Memory B cell (primary cell): ENCODE results near the gene SEMA4A.
"Not testable (repeated sequence)": the region's sequence is repeated elsewhere in the genome, so short reads cannot be mapped to it uniquely, and the experiment has no call there.

Experiments
- ATAC-seq: fragments of 150-1000 bp; cut with Tn5 transposase; 2 replicates; pipeline ENCODE4 v1.10.0; 2021; ENCODE audit warnings: low read depth, mild to moderate bottlenecking, moderate library complexity
- DNase-seq, 2 donors: peaks; one replicate each; pipeline ENCODE4 v3.0.0; 2022; ENCODE audit warnings: low spot score in 2 of 2
- H3K27ac Mint-ChIP-seq: one replicate; pipeline ENCODE4 v1.8.0; 2022; ENCODE audit warnings: mild to moderate bottlenecking, moderate library complexity, mixed read lengths
- H3K27me3 Mint-ChIP-seq: one replicate; pipeline ENCODE4 v1.8.0; 2022; ENCODE audit warnings: mixed read lengths
- H3K36me3 Mint-ChIP-seq: one replicate; pipeline ENCODE4 v1.8.0; 2022; ENCODE audit warnings: mild to moderate bottlenecking, mixed read lengths
- H3K4me1 Mint-ChIP-seq: one replicate; pipeline ENCODE4 v1.8.0; 2022; ENCODE audit warnings: mixed read lengths
- H3K4me3 Mint-ChIP-seq: one replicate; pipeline ENCODE4 v1.8.0; 2022; ENCODE audit warnings: mild to moderate bottlenecking, moderate library complexity, mixed read lengths
- H3K9me3 Mint-ChIP-seq: one replicate; pipeline ENCODE4 v1.8.0; 2022; ENCODE audit warnings: mixed read lengths

The SEMA4A gene

GRCh38 chr1:156114919-156115513 is 38.4 kb upstream of the SEMA4A start:
- Mint-ChIP-seq H3K9me3 (no peaks in the 10 kb centered on the region), H3K27me3 (peaks cover 13% of the 10 kb centered on the region), H3K36me3 (no peaks in the 10 kb centered on the region), H3K4me1 (peaks cover 23% of the 10 kb centered on the region), H3K4me3 (peak overlapping the region; percentile 83), H3K27ac (peak overlapping the region; percentile 98)
- ATAC-seq: peak; percentile 29
- peak in 1 of 2 donors; percentile 61 for DNase-seq

- Mint-ChIP-seq H3K27me3 (peaks cover 13% of the 10 kb centered on the region), H3K9me3 (no peaks in the 10 kb centered on the region), H3K36me3 (no peaks in the 10 kb centered on the region), H3K27ac (peak overlapping the region; percentile 98), H3K4me1 (peaks cover 25% of the 10 kb centered on the region), H3K4me3 (peak overlapping the region; percentile 83)
- ATAC-seq (peak; percentile 11), DNase-seq (no peak)
Measured at GRCh38 chr1:156115514-156116374, 37.6 kb upstream of the SEMA4A start.

DNA sequence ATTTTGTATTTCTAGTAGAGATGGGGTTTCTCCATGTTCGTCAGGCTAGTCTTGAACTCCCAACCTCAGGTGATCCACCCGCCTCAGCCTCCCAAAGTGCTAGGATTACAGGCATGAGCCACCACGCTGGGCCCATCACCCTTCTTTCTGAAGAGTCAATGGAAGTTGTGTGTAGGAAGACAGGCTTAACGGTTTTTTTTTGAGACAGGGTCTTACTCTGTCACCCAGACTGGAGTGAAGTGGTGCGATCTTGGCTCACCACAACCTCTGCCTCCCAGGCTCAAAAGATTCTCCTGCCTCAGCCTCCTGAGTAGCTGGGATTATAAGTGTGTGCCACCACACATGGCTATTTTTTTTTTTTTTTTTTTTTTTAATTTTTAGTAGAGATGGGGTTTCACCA is 36.7 kb upstream of the SEMA4A start:
- ATAC-seq, H3K9me3 Mint-ChIP-seq, DNase-seq, H3K36me3 Mint-ChIP-seq: not testable (repeated sequence)
- H3K4me1 Mint-ChIP-seq: peaks cover 25% of the 10 kb centered on the region
- H3K4me3 Mint-ChIP-seq: peak overlapping the region; percentile 83
- peaks cover 13% of the 10 kb centered on the region for H3K27me3 Mint-ChIP-seq
- H3K27ac Mint-ChIP-seq: peak overlapping the region; percentile 98

DNA sequence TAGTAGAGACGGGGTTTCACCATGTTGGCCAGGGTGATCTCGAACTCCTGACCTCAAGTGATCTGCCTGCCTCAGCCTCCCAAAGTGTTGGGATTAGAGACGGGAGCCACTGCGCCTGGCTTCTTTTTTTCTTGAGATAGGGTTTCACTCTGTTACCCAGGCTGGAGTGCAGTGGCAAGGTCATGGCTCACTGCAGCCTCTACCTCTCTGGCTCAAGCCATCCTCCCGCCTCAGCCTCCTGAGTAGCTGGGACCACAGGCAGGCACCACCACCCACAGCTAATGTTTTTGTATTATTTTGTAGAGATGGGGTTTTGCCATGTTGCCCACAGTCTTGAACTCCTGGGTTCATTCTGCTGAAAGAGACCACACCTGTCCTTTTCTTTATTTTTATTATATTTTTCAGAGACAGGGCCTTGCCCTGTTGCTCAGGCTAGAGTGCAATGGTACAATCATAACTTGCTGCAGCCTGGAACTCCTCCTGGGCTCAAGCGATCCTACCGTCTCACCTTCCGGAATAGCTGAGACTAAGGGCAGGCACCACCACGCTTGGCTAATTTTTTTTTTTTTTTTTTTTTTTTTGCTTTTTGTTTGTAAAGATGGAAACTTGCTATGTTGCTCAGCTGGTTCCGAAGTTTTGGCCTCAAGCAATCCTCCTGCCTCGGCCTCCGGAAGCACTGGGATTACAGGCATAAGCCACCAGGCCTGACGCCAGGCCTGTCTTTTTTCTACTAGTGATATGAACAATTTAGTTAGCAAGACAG is 35.8 kb upstream of the SEMA4A start:
- H3K4me1 Mint-ChIP-seq: peaks cover 25% of the 10 kb centered on the region
- no peak overlapping the region for H3K4me3 Mint-ChIP-seq
- no peaks in the 10 kb centered on the region for H3K9me3 Mint-ChIP-seq
- no peak for ATAC-seq
- H3K27me3 Mint-ChIP-seq: peaks cover 13% of the 10 kb centered on the region
- H3K27ac Mint-ChIP-seq: no peak overlapping the region
- no peaks in the 10 kb centered on the region for H3K36me3 Mint-ChIP-seq
- no peak for DNase-seq

DNA sequence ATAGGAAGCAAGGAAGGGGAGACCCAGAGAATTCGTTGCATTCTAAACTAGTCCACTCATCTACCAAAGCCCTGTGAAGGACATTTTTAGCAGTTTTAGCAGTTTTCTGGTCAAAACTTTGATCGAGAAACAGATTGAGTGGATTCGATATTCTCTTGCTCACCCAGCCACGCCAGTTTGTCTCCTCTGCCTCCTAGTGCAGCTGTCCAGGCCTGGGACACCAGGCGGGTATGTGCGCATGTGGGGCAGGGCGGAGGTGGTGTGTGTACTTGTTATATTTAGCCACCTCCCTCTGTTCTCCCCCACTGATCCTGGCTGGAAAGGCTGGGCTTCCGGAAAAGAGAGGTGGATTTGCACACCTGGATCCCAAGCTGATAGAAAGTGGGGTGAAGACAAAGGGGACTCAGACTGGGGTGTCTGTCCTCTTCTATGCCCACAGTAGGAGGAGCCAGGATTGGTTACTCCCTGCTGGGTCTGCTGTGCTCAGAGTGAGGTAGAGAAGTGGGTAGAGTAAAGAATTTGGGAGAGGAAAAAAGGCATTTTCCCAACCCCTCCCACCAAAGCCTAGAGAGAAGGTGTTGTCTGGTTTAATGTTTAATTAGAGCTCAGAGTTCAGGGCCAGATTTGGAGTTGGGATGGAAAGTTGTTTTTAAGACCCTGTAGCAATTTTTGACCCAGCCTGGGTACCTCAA is 35.1 kb upstream of the SEMA4A start:
- ATAC-seq (no peak), DNase-seq (no peak)
- H3K36me3 Mint-ChIP-seq: no peaks in the 10 kb centered on the region
- peak overlapping the region; percentile 46 for H3K27ac Mint-ChIP-seq
- no peaks in the 10 kb centered on the region for H3K9me3 Mint-ChIP-seq
- H3K4me3 Mint-ChIP-seq: no peak overlapping the region
- peaks cover 27% of the 10 kb centered on the region for H3K4me1 Mint-ChIP-seq
- H3K27me3 Mint-ChIP-seq: peaks cover 13% of the 10 kb centered on the region

GRCh38 chr1:156119503-156120209 is 33.7 kb upstream of the SEMA4A start:
- Mint-ChIP-seq H3K27me3 (peaks cover 13% of the 10 kb centered on the region), H3K4me1 (peaks cover 24% of the 10 kb centered on the region), H3K27ac (peak overlapping the region; percentile 77), H3K4me3 (no peak overlapping the region), H3K36me3 (no peaks in the 10 kb centered on the region), H3K9me3 (no peaks in the 10 kb centered on the region)
- peak; percentile 55 for ATAC-seq
- DNase-seq: no peak

GRCh38 chr1:156120318-156120717 is 33.1 kb upstream of the SEMA4A start:
- no peaks in the 10 kb centered on the region for H3K36me3 Mint-ChIP-seq
- H3K27me3 Mint-ChIP-seq: peaks cover 8% of the 10 kb centered on the region
- no peak for DNase-seq
- peaks cover 24% of the 10 kb centered on the region for H3K4me1 Mint-ChIP-seq
- H3K27ac Mint-ChIP-seq: peak overlapping the region; percentile 77
- peak; percentile 3 for ATAC-seq
- no peaks in the 10 kb centered on the region for H3K9me3 Mint-ChIP-seq
- H3K4me3 Mint-ChIP-seq: no peak overlapping the region

DNA sequence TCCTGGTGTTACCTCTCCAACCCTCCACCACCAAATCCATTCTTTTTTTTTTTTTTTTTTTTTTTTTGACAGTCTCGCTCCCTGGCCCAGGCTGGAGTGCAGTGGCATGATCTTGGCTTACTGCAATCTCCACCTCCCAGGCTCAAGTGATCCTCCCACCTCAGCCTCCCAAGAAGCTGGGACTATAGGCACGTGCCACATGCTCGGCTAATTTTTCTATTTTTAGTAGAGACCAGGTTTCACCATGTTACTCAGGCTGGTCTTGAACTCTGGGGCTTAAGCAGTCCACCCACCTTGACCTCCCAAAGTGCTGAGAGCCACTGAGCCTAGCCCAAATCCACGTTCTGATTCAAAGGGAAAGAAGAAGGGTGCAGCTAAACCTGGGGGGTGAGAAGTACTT is 32.4 kb upstream of the SEMA4A start:
- H3K36me3 Mint-ChIP-seq, H3K9me3 Mint-ChIP-seq, H3K4me3 Mint-ChIP-seq, DNase-seq, ATAC-seq, H3K27me3 Mint-ChIP-seq: not testable (repeated sequence)
- H3K4me1 Mint-ChIP-seq: peaks cover 21% of the 10 kb centered on the region
- peak overlapping the region; percentile 77 for H3K27ac Mint-ChIP-seq

DNA sequence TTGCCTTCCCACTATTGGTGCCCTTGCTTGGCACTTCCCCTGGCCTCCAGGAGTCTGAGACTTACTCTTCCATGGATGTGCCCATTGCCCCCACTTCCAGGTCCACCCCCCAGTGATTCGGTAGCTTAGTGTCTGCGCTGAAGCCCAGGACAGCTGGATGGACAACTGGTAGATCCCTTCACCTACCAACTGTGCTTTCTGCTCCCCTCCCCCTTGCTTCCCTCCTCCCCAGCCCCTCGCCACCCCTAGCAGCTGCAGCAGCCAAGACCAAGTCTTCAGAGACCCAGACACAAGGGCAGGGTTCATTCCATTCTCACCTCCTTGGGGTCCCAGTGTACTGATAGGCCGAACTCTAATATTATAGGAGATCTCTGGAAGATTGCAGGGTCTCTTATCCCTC is 31.9 kb upstream of the SEMA4A start:
- Mint-ChIP-seq H3K9me3 (no peaks in the 10 kb centered on the region), H3K27me3 (peaks cover 5% of the 10 kb centered on the region), H3K36me3 (no peaks in the 10 kb centered on the region), H3K27ac (no peak overlapping the region), H3K4me1 (peaks cover 22% of the 10 kb centered on the region), H3K4me3 (no peak overlapping the region)
- DNase-seq: no peak
- no peak for ATAC-seq

- Mint-ChIP-seq H3K27me3 (peaks cover 5% of the 10 kb centered on the region), H3K4me1 (peaks cover 23% of the 10 kb centered on the region), H3K27ac (peak overlapping the region; percentile 74), H3K9me3 (no peaks in the 10 kb centered on the region), H3K4me3 (no peak overlapping the region), H3K36me3 (no peaks in the 10 kb centered on the region)
- DNase-seq (no peak), ATAC-seq (no peak)
Measured at GRCh38 chr1:156122086-156122485, 31.3 kb upstream of the SEMA4A start.

DNA sequence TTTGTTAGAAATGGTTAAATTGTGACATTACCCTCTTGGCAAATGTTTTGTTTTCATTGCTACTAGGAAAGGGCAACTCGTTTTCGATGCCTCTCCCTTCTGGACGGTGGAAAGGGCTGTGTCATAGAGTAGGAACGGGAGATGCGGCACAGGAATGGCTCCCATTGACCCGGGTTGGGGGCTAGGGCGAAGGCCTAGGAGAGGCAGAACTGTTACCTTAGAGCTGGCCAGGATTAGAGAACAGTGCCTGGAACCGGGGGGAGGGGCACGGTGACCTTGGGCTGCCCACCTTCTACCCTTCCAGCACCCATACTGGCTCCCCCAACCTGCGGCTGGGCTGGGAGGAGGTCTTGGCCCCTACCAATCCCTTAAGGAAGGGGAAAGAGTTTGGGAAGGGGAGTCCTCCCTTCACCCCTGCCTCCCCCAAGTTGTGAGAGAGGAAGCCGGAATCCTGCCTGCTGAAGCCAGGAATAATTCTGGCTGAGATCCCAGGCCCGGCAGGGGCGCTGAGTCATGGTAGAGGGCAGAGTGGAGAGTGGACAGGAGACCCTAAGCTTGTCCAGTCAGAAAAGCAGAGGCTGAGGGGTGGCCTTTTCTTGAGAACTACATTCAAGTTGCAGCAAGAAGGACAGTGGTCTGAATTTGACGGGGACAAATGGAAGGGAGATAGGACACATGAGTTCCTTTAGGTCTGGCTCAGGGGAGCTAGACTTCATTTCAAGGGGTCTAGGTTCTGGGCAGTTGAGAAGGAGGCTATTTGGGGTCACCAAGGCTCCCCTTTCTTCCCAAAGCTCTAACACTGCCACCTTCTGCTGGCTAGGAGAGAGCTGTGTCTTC is 30.6 kb upstream of the SEMA4A start:
- Mint-ChIP-seq H3K36me3 (no peaks in the 10 kb centered on the region), H3K27me3 (peaks cover 5% of the 10 kb centered on the region), H3K9me3 (no peaks in the 10 kb centered on the region), H3K4me3 (no peak overlapping the region), H3K4me1 (peaks cover 27% of the 10 kb centered on the region), H3K27ac (peak overlapping the region; percentile 74)
- ATAC-seq (no peak), DNase-seq (no peak)

GRCh38 chr1:156123356-156124196 is 29.8 kb upstream of the SEMA4A start:
- peak overlapping the region; percentile 74 for H3K27ac Mint-ChIP-seq
- ATAC-seq (no peak), DNase-seq (no peak)
- H3K4me3 Mint-ChIP-seq: no peak overlapping the region
- H3K9me3 Mint-ChIP-seq: no peaks in the 10 kb centered on the region
- H3K27me3 Mint-ChIP-seq: peaks cover 2% of the 10 kb centered on the region
- no peaks in the 10 kb centered on the region for H3K36me3 Mint-ChIP-seq
- peaks cover 31% of the 10 kb centered on the region for H3K4me1 Mint-ChIP-seq
